NOMO-1 treated with DMSO at 0.1 percent for 48 hours (cell line): ENCODE results near the gene KLF16.
"Not testable (repeated sequence)": the region's sequence is repeated elsewhere in the genome, so short reads cannot be mapped to it uniquely, and the experiment has no call there.

Experiments
- DNase-seq: peaks from one replicate; lab custom pipeline; 2025; ENCODE audit not compliant: unreplicated experiment; lab: John Stamatoyannopoulos, UW

The KLF16 gene

GRCh38 chr19:1884719-1885334 is 21.4 kb upstream of the KLF16 start:
- no peak for DNase-seq

DNA sequence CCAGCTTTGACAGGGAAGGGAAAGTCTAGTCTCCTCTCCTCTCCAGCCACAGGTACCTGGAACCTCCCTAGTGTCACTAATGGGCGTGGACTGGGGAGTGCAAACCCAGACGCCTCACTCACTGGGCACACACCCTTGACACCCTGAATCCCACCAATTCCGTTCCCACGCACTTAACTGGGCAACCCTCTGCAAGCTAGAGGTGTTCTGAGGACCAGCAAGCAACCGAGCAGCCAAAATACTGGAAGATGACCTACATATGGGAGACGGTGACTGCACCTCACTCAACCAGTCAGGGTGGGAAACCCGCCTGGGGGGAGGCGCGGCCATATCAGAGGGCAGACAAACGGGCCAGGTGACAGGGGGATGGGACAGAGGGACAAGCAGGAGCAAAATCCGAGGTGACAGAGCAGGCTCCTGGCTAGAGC is 20.9 kb upstream of the KLF16 start:
- DNase-seq, result no peak

DNA sequence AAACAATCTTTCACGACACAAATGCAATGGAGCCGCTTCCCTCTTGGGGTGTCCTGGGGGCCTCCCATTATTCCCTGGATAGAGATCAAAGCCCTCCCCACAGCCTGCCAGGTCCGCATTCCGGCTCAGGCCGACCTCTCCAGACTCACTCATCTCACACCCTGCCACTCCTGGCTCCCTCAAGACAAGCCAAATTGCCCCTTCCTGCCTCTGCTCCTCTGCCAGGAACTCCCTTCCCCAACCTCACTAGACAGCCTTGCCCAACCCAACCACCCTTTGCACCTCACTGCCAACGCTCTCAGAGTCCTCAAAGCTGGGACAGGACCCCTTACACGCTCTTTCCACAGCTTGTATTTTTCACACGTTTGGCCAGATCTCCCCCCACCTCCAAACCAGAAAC is 20.4 kb upstream of the KLF16 start:
- DNase-seq, result no peak

GRCh38 chr19:1882786-1883692 is 19.7 kb upstream of the KLF16 start:
- no peak for DNase-seq

GRCh38 chr19:1882089-1882785 is 18.9 kb upstream of the KLF16 start:
- DNase-seq, result no peak

DNA sequence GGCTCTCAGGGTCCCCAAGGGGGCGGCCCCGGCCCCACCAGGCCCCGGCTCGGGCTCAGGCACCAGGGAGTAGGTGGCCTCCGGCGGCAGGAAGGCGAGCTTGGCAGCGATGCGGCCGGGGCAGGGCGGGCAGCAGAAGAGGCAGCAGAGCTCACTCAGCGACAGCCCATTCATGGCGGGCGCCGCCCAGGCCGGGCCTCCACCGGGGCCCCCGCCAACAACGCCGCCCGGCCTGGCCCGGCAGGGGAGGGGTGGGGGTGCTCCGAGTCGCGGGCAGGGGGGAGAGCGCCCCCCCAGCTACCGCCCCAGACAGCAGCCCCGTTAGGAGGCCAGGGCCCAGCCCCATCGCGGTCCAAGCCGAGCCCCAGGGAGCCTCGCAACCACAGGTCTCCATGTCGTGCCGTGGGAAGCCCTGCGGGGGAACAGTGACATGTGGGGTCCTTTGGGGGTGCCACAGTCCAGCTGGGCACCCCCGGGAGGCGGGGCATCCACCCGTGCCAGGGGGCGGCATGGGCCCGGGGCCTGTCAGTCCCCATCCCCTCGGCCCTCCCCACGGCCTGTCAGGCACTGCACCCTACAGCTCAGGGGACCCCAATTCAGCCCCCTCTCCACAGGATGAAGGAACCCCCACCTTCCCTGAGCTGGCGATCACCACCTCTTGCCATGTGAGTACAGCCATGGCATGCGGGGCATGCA is 18.2 kb upstream of the KLF16 start:
- DNase-seq, result not testable (repeated sequence)

GRCh38 chr19:1880611-1881392 is 17.4 kb upstream of the KLF16 start:
- DNase-seq, result no peak

- not testable (repeated sequence) for DNase-seq
These were observed 16.6 kb upstream of the KLF16 start for GRCh38 chr19:1879982-1880381.

DNA sequence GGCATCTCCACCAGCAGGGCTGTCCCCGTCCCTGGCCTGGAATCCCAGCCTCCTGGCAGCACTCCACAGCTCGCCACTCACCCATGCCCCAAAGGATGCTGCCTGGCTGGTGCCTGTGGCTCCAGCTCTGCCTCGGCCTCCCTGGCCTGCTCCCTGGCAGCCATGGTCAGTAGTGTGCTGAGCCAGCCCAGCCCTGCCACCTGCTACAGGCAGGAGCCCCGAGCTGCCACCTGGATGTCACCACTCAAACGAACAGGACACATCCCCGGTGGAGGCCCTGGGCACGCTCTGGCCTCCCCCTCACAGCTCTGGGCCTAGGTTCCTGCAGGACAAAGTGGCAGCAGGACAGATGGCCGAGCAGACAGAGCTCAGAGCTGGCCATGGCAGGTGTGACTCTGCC is 15.2 kb upstream of the KLF16 start:
- not testable (repeated sequence) for DNase-seq

DNA sequence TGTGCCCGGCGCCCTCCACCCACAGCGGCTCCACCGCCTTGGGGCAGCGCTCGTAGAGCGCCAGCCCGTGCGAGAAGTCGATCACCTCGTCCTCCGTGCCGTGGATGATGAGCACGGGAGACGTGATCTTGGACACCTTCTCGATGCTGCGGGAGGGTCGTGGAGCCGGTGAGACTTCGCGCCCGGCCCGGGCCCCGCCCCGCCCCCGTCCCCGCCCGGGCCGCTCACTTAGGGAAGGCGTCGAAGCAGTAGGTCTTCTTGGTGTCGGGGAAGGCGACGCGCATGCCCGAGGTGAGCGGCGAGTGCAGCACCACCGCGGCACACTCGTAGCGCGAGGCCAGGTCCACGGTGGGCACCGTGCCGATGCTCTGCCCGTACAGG is 13.9 kb upstream of the KLF16 start:
- not testable (repeated sequence) for DNase-seq

GRCh38 chr19:1876496-1877279 is 13.3 kb upstream of the KLF16 start:
- not testable (repeated sequence) for DNase-seq

DNA sequence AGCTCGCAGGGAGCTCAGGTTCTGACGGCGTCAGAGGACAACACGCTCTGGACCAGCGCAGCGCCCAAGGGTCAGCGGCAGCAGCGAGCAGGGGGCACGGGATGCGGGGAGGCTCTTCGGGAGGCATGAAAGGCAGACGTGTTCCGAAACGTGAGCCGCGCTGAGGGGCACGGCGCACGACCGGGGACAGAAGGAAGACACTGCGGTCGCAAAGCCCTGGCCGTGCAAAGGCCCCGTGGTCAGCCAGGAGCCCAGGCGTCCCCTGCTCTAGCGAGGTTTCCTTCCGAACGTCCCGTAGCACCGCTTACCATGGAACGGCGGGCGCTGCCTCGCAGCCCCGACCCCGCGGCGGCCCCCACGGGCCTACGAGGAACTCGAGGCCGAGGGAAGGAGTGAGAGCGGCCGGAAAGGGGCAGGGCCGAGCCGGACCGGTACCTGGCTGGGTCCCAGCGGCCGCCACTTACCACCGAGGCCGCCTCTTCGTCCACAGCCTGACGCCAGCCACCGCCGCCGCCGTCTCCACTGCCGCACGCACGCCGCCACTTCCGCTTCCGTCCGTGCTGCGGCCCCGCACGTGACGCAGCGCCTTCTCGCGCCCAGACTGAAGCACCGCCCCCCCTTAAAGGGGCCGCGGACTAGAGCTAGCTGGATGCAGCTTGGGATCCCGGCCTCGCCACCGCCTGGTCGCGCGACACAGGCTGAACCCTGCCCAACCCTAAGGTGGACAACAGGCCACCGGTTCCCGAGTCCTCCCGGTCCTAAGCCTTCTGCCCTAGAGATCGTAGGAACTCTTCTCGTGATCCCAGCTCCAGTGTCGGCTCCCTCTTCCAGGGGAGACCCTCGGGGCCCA is 12.5 kb upstream of the KLF16 start:
- DNase-seq, result peak; percentile 93

DNA sequence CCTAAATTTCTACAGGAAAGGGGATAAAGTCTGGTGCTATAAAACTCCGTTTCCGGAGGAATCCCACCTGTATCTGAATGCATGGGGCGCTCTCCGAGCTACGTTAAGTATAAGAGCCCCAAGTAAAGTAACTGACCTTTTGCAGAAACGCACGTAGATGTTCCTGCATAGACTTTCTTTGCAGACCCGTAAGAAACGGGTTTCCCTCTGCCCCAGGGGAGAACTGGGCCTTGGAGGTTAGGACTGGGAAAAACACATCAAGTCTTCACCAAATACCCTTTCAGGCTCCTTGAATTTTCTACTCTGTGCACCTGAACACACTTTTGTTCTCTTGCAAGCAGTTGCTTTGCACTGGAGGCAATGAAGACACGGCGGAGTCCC is 11.9 kb upstream of the KLF16 start:
- DNase-seq, result not testable (repeated sequence)

GRCh38 chr19:1874554-1875185 is 11.3 kb upstream of the KLF16 start:
- DNase-seq, result peak; percentile 46

DNA sequence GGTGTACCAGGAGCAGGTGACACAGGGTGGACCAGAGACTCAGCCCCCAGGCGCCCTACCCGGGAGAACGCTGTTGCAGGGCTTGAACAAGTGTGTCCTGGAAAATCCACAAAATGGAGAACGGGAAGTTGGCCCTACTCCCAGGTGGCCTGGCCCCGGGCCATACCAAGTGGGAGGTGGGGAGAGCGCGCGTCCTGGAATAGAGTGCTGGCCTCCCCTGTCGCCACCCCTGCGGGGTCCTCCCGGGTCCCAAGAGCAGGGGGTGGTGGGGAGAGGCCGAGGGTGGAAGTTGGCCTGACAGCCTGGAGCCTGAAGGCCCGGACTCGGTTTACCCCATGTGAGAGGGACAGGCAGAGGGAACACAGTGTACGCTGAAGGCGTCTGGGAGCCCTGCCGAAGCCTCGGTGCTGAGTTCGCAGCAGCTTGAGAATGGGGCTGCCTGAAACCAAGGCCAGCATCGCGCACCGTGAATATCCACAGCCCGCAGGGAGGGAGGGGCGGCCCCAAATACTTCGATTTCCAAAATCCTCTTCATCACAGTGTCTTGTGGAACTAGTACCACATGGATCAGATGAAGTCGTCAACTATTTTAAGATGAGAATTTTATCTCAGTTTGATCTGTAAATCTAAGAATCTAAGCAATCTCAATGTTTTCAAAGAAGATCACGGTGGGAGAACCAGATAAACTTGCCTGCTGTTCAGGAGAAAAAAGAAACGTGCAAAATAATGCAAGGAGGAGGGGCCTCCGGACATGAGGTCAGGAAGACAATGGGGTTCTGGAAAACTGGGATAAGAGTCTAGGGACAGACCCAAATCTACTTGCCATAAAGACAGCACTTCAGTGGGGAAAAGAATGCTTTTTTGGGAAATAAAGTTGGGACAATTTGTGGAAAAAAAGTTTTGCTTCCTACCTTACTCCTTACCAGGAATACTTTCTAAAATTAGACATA is 10.4 kb upstream of the KLF16 start:
- DNase-seq, result no peak

DNA sequence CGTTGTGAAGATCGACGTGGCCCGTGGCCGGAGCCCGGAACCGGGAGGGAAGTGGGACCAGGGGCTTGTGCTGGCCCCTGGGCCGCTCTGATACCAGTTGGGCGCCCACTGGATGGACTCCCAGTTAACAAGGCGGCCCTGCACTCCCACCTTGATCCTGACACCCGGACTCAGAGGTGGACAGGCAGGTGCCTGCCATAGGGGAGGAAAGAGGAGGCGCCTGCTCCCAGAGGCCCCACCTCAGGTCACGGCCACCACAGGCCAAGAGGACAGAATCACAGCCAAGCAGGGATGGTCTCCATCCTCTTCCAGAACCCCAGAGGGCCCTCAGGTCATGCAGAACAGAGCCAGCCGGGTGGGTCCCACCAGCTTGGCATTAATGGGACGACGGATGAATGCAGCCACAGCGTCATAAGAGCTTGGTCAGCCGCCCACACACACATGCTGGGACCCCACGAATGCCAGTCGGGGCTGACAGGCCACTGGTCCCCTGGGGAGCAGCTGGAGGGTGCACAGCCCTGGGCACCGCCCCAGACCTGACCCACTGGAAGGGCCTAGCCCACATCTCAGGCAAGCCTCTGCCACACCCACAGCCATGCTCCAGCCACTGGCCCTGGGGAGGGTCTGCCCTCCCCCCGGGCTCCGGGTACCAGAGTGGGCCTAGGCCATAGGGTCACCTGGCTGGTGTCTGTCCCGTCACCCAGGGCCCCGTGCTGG is 9.6 kb upstream of the KLF16 start:
- no peak for DNase-seq

DNA sequence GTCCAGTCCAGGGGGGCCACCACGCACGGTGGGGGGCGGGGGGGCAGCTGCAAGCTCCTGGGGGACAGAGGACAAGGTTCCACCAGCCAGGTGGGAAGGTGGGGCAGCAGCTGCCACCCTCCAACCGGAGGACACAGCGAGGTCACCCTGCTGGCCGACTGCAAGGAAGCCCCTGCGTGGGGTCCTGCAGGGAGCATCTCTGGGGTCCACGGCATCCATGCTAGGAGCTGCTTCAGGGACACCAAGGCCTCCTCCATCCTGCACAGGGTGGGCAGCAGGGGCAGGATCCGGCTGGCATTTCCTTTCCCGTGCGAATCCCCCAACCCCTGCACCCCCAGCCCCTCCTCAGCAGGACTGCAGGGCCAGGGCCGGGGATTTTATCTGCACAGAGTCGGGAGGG is 8.3 kb upstream of the KLF16 start:
- DNase-seq, result no peak
